ENCODE measurements around the gene CCDC112. TPM values are rescaled to one million over a fixed set of nuclear protein-coding genes. Genes with fewer than 3 reads are reported as not detected.
"Not testable (repeated sequence)": the region's sequence is repeated elsewhere in the genome, so short reads cannot be mapped to it uniquely, and the experiment has no call there.

Gene CCDC112
- total and polyA plus RNA-seq, 2 donors from 2014 or later = 3.8 to 6.5 TPM

DNA sequence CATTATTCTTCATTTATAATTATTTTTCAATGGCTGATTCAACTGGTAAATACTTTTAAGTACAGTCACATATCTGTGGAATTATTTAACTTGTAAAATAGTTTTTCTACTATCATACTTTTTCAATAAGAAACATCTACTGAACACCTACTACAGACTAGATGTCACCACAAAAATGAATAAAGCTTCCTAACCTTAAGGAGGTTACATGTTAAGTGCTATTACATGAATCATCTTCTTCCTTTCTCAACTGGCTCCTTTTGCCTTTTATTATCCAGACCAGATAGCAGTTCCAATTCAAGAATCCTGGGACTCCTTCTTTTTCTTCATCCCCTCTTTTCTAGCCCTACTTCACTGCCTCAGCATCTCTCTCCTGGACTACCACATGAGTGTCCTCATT, 38.5 kb downstream of the CCDC112 start:
- H3K4me3 ChIP-seq (ENCODE audit: low read length in 3 of 3) = no peak overlapping the region

DNA sequence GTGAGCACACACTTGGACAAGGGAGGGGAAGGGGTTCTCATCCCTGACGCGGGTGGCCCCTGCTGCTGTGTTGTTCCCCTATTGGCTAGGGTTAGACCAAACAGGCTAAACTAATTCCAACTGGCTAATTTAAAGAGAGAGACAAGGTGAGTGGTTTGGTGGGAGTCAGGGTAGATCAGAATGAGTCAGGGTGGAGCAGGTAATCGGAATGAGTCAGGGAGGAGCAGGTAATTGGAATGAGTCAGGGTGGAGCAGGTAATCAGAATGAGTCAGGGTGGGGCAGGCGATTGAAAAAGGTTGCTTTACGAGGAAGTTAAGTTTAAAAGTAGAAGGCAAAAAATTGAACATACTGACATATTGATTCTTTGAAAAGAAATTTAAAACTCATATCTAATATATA, 47.1 kb downstream of the CCDC112 start:
- not testable (repeated sequence) for DNase-seq; H3K4me1 ChIP-seq (ENCODE audit: control insufficient read depth in 2 of 3, insufficient read depth in 2 of 3, low read depth in 1 of 3, low read length in 3 of 3); H3K27me3 ChIP-seq (ENCODE audit: control insufficient read depth, insufficient read depth, low read length); H3K9me3 ChIP-seq (ENCODE audit: control insufficient read depth in 2 of 3, insufficient read depth in 1 of 3, low read length in 3 of 3); H3K36me3 ChIP-seq (ENCODE audit: control insufficient read depth in 2 of 3, insufficient read depth in 3 of 3, low read length in 3 of 3); H3K9ac ChIP-seq (ENCODE audit: low read length in 3 of 3); H3K4me3 ChIP-seq (ENCODE audit: low read length in 3 of 3); FAIRE-seq; H3K27ac ChIP-seq (ENCODE audit: low read depth in 2 of 2, low read length in 2 of 2)
- intact Hi-C loops (cut with DNase I) = loop anchor here (5.0 kb wide), 1 partner anchor 152 kb away; no protein-coding TSS in a partner anchor

More for the DNA sequence above, 38.5 kb downstream of the CCDC112 start:
- no peaks in the 10 kb centered on the region for H3K27me3 ChIP-seq (ENCODE audit: control insufficient read depth, insufficient read depth, low read length)
- TF ChIP-seq, protein P1, sequence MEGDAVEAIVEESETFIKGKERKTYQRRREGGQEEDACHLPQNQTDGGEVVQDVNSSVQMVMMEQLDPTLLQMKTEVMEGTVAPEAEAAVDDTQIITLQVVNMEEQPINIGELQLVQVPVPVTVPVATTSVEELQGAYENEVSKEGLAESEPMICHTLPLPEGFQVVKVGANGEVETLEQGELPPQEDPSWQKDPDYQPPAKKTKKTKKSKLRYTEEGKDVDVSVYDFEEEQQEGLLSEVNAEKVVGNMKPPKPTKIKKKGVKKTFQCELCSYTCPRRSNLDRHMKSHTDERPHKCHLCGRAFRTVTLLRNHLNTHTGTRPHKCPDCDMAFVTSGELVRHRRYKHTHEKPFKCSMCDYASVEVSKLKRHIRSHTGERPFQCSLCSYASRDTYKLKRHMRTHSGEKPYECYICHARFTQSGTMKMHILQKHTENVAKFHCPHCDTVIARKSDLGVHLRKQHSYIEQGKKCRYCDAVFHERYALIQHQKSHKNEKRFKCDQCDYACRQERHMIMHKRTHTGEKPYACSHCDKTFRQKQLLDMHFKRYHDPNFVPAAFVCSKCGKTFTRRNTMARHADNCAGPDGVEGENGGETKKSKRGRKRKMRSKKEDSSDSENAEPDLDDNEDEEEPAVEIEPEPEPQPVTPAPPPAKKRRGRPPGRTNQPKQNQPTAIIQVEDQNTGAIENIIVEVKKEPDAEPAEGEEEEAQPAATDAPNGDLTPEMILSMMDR (IDR thresholded peaks at IDR 0.05; ENCODE audit: borderline replicate concordance, extremely low read depth, insufficient read depth) = no peak
- intact Hi-C loops (cut with DNase I) = no loop called here
- no peak for DNase-seq
- FAIRE-seq = no peak
- H3K9me3 ChIP-seq (ENCODE audit: control insufficient read depth in 2 of 3, insufficient read depth in 1 of 3, low read length in 3 of 3) = no peaks in the 10 kb centered on the region
- H3K36me3 ChIP-seq (ENCODE audit: control insufficient read depth in 2 of 3, insufficient read depth in 3 of 3, low read length in 3 of 3) = no peaks in the 10 kb centered on the region
- H3K4me1 ChIP-seq (ENCODE audit: control insufficient read depth in 2 of 3, insufficient read depth in 2 of 3, low read depth in 1 of 3, low read length in 3 of 3) = peaks cover 0 to 10% (median 8%) of the 10 kb centered on the region in 3 donors
- no peak overlapping the region for H3K9ac ChIP-seq (ENCODE audit: low read length in 3 of 3)
- no peak overlapping the region for H3K27ac ChIP-seq (ENCODE audit: low read depth in 2 of 2, low read length in 2 of 2)

DNA sequence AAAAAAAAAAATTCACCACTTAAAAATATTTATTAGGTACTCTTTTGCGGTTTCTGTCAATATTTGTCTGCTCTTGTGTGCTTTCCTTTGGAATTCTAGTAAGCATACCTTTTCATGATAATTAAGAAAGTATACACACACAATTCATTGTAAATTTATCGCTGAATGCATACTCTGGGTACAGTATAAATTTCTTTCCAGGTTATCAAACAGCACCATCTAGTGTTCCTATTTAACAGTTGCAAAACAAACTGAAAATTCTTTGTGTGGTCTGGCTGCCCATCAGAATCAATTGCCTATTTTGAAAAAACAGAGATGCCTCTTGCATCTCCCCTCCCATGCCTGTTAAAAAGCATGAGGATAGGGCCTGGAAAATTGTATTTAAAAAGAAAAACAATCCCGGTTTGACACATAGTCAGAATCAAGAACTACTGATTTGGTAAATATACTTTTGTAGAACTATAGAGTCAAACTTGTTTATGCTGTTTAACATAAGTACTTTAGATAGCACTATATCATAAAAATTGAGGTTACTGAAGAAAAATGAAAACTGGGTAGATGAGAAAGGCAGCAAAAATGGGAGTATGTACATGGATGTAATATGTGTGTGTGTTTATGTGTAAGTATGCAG, 50.0 kb downstream of the CCDC112 start:
- Histone ChIP-seq H3K9ac (ENCODE audit: low read length in 3 of 3) (no peak overlapping the region), H3K9me3 (ENCODE audit: control insufficient read depth in 2 of 3, insufficient read depth in 1 of 3, low read length in 3 of 3) (no peaks in the 10 kb centered on the region), H3K36me3 (ENCODE audit: control insufficient read depth in 2 of 3, insufficient read depth in 3 of 3, low read length in 3 of 3) (no peaks in the 10 kb centered on the region), H3K4me1 (ENCODE audit: control insufficient read depth in 2 of 3, insufficient read depth in 2 of 3, low read depth in 1 of 3, low read length in 3 of 3) (no peaks in the 10 kb centered on the region), H3K27ac (ENCODE audit: low read depth in 2 of 2, low read length in 2 of 2) (no peak overlapping the region), H3K27me3 (ENCODE audit: control insufficient read depth, insufficient read depth, low read length) (no peaks in the 10 kb centered on the region), H3K4me3 (ENCODE audit: low read length in 3 of 3) (no peak overlapping the region)
- FAIRE-seq (peak; percentile 15), DNase-seq (peak in 2 of 5 donors; percentile 56 to 69)
- intact Hi-C loops (cut with DNase I) = loop anchor here (5.0 kb wide), 1 partner anchor 149 kb away; no protein-coding TSS in a partner anchor
- TF ChIP-seq, protein P1 (IDR thresholded peaks at IDR 0.05; ENCODE audit: borderline replicate concordance, extremely low read depth, insufficient read depth) = peak; percentile 63

DNA sequence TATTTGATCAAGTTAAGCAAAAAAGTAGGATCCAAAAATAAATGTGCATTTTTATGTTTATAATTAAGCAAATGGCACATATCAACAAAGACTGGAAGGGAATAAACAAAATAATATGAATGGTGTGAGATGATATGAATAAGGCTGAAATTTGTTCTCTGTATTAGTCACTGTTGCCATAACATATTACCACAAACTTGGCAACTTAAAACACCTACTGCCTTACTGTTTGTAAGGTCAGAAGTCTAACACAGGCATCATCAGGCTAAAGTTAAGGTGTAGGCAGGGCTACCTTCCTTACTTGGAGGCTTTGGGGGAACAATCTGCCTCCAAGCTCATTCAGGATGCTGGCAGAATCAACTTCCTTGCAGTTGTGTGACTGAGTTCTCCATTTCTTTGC, 53.0 kb downstream of the CCDC112 start:
- peaks cover 0 to 13% (median 2%) of the 10 kb centered on the region in 3 donors for H3K36me3 ChIP-seq (ENCODE audit: control insufficient read depth in 2 of 3, insufficient read depth in 3 of 3, low read length in 3 of 3)
- H3K27me3 ChIP-seq (ENCODE audit: control insufficient read depth, insufficient read depth, low read length) = no peaks in the 10 kb centered on the region
- FAIRE-seq (no peak), DNase-seq (no peak)
- intact Hi-C loops (cut with DNase I) = no loop called here
- no peak overlapping the region for H3K27ac ChIP-seq (ENCODE audit: low read depth in 2 of 2, low read length in 2 of 2)
- no peaks in the 10 kb centered on the region for H3K9me3 ChIP-seq (ENCODE audit: control insufficient read depth in 2 of 3, insufficient read depth in 1 of 3, low read length in 3 of 3)
- H3K4me3 ChIP-seq (ENCODE audit: low read length in 3 of 3) = no peak overlapping the region
- TF ChIP-seq, protein P1 (IDR thresholded peaks at IDR 0.05; ENCODE audit: borderline replicate concordance, extremely low read depth, insufficient read depth) = no peak
- no peak overlapping the region for H3K9ac ChIP-seq (ENCODE audit: low read length in 3 of 3)
- H3K4me1 ChIP-seq (ENCODE audit: control insufficient read depth in 2 of 3, insufficient read depth in 2 of 3, low read depth in 1 of 3, low read length in 3 of 3) = no peaks in the 10 kb centered on the region

All from kidney (tissue), 14 donors.